ENCODE measurements around the gene CCDC27.

DNA sequence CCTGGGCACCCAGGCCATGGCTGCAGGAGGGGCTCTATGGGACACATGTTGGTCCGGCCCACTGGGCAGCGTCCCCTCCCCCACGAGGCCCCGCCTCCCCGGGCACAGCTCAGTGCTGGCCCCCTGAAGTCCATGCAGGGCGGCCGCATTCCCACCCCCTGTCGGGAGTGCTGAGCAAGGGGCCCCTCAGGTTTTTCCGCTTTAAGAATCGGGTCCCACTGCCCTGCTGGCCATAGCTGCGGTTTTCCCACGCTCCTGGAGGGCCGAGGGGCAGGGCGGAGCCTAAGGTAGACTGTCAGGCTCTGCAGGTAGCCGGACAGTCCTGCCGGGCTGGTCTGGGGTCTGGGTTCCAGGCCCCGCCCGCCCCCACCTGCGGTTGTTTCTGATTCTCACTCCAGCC lies 43.5 kb upstream of the CCDC27 start:
- TF ChIP-seq POLR2A (IDR thresholded peaks at IDR 0.05) = no peak
- TF ChIP-seq POLR2AphosphoS5 (IDR thresholded peaks at IDR 0.05) = no peak
- TF ChIP-seq, protein P1, sequence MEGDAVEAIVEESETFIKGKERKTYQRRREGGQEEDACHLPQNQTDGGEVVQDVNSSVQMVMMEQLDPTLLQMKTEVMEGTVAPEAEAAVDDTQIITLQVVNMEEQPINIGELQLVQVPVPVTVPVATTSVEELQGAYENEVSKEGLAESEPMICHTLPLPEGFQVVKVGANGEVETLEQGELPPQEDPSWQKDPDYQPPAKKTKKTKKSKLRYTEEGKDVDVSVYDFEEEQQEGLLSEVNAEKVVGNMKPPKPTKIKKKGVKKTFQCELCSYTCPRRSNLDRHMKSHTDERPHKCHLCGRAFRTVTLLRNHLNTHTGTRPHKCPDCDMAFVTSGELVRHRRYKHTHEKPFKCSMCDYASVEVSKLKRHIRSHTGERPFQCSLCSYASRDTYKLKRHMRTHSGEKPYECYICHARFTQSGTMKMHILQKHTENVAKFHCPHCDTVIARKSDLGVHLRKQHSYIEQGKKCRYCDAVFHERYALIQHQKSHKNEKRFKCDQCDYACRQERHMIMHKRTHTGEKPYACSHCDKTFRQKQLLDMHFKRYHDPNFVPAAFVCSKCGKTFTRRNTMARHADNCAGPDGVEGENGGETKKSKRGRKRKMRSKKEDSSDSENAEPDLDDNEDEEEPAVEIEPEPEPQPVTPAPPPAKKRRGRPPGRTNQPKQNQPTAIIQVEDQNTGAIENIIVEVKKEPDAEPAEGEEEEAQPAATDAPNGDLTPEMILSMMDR (IDR thresholded peaks at IDR 0.05) = no peak

Data from transverse colon (tissue), 4 donors.